Measurements from ENCODE around the gene GNPAT. TPM values are rescaled to one million over a fixed set of nuclear protein-coding genes. Genes with fewer than 3 reads are reported as not detected.

Gene GNPAT
- total RNA-seq, 1 donor from 2014 or later, result 32.5 TPM

DNA sequence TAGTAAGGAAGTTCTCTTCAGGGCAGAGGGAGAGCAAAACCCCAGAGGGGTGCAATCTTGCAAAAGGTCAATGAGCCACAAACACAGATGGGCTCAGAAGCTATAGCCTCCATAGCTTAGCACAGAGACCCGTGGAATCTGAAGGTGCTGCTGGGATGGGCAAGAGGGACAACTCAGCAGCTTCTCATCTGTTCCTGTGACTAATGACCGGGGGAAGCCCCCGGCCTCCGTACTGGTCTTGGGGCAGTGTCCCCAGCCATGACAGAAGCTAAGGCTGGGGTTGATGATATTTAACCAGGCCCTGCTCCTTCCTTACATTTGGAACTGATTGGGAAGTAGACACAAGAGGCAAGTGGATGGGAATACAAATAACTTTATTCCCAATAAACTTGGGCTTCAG lies 77.6 kb downstream of the GNPAT start:
- Mint-ChIP-seq H3K36me3 (ENCODE audit: low read depth, unreplicated experiment) (peaks cover 5% of the 10 kb centered on the region), H3K4me3 (ENCODE audit: unreplicated experiment) (no peak overlapping the region), H3K9me3 (ENCODE audit: unreplicated experiment) (peaks cover under 1% of the 10 kb centered on the region), H3K27me3 (ENCODE audit: low read depth, unreplicated experiment) (peaks cover 2% of the 10 kb centered on the region), H3K4me1 (ENCODE audit: low read depth, unreplicated experiment) (no peaks in the 10 kb centered on the region), H3K27ac (ENCODE audit: unreplicated experiment) (no peak overlapping the region)
- Histone ChIP-seq H3K27ac (ENCODE audit: low read depth, low read length) (no peak overlapping the region), H3K79me2 (ENCODE audit: insufficient read depth, low read length) (no peaks in the 10 kb centered on the region), H2AFZ (ENCODE audit: low read depth, low read length) (no peak overlapping the region), H3K4me1 (ENCODE audit: insufficient read depth, low read length) (peaks cover 3% of the 10 kb centered on the region), H3K9ac (ENCODE audit: low read length) (no peak overlapping the region), H3K27me3 (ENCODE audit: insufficient read depth, low read length) (no peaks in the 10 kb centered on the region), H3K9me3 (ENCODE audit: insufficient read depth, low read depth, low read length) (no peaks in the 10 kb centered on the region), H3K4me3 (ENCODE audit: insufficient read depth, low read depth, low read length) (no peak overlapping the region), H4K20me1 (ENCODE audit: insufficient read depth, low read length) (no peaks in the 10 kb centered on the region), H3K36me3 (ENCODE audit: insufficient read depth, low read length) (no peaks in the 10 kb centered on the region), H3K4me2 (ENCODE audit: low read length) (no peak overlapping the region)
- TF ChIP-seq, protein P1, sequence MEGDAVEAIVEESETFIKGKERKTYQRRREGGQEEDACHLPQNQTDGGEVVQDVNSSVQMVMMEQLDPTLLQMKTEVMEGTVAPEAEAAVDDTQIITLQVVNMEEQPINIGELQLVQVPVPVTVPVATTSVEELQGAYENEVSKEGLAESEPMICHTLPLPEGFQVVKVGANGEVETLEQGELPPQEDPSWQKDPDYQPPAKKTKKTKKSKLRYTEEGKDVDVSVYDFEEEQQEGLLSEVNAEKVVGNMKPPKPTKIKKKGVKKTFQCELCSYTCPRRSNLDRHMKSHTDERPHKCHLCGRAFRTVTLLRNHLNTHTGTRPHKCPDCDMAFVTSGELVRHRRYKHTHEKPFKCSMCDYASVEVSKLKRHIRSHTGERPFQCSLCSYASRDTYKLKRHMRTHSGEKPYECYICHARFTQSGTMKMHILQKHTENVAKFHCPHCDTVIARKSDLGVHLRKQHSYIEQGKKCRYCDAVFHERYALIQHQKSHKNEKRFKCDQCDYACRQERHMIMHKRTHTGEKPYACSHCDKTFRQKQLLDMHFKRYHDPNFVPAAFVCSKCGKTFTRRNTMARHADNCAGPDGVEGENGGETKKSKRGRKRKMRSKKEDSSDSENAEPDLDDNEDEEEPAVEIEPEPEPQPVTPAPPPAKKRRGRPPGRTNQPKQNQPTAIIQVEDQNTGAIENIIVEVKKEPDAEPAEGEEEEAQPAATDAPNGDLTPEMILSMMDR (IDR thresholded peaks at IDR 0.05; ENCODE audit: insufficient read depth, low read depth, low read length), result no peak
- no peak for TF ChIP-seq EZH2 (IDR thresholded peaks at IDR 0.05; ENCODE audit: insufficient read depth, low read length)
- no peak for DNase-seq (ENCODE audit: low read depth)
- no peak for FAIRE-seq

DNA sequence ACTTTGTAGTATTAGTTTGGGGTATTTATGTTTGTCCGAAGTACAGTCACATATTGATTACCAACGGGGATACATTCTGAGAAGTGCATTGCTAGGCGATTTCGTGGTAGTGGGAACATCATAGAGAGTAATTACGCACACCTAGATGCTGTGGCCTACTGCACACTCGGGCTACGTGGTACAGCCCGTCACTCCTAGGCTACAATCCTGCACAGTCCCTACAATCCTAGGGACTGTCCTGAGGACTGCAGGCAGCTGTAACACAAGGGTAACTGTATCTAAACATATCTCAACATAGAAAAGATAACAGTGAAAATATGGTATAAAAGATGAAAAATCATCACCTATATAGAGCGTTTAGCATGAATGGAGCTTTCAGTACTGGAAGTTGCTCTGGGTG lies 78.1 kb downstream of the GNPAT start:
- no peak overlapping the region for H3K27ac ChIP-seq (ENCODE audit: low read depth, low read length)
- no peak overlapping the region for H2AFZ ChIP-seq (ENCODE audit: low read depth, low read length)
- H3K9me3 ChIP-seq (ENCODE audit: insufficient read depth, low read depth, low read length), result no peaks in the 10 kb centered on the region
- H3K4me2 ChIP-seq (ENCODE audit: low read length), result no peak overlapping the region
- no peaks in the 10 kb centered on the region for H3K79me2 ChIP-seq (ENCODE audit: insufficient read depth, low read length)
- FAIRE-seq (no peak), DNase-seq (ENCODE audit: low read depth) (no peak)
- peaks cover 8% of the 10 kb centered on the region for H3K4me1 ChIP-seq (ENCODE audit: insufficient read depth, low read length)
- H3K4me3 ChIP-seq (ENCODE audit: insufficient read depth, low read depth, low read length), result no peak overlapping the region
- H3K27me3 ChIP-seq (ENCODE audit: insufficient read depth, low read length), result no peaks in the 10 kb centered on the region
- TF ChIP-seq, protein P1 (IDR thresholded peaks at IDR 0.05; ENCODE audit: insufficient read depth, low read depth, low read length), result no peak
- no peak for TF ChIP-seq EZH2 (IDR thresholded peaks at IDR 0.05; ENCODE audit: insufficient read depth, low read length)
- Mint-ChIP-seq H3K4me1 (ENCODE audit: low read depth, unreplicated experiment) (no peaks in the 10 kb centered on the region), H3K27ac (ENCODE audit: unreplicated experiment) (no peak overlapping the region), H3K9me3 (ENCODE audit: unreplicated experiment) (no peaks in the 10 kb centered on the region), H3K36me3 (ENCODE audit: low read depth, unreplicated experiment) (peaks cover 5% of the 10 kb centered on the region), H3K4me3 (ENCODE audit: unreplicated experiment) (no peak overlapping the region), H3K27me3 (ENCODE audit: low read depth, unreplicated experiment) (peaks cover 2% of the 10 kb centered on the region)
- H3K9ac ChIP-seq (ENCODE audit: low read length), result no peak overlapping the region
- H3K36me3 ChIP-seq (ENCODE audit: insufficient read depth, low read length), result no peaks in the 10 kb centered on the region
- no peaks in the 10 kb centered on the region for H4K20me1 ChIP-seq (ENCODE audit: insufficient read depth, low read length)

DNA sequence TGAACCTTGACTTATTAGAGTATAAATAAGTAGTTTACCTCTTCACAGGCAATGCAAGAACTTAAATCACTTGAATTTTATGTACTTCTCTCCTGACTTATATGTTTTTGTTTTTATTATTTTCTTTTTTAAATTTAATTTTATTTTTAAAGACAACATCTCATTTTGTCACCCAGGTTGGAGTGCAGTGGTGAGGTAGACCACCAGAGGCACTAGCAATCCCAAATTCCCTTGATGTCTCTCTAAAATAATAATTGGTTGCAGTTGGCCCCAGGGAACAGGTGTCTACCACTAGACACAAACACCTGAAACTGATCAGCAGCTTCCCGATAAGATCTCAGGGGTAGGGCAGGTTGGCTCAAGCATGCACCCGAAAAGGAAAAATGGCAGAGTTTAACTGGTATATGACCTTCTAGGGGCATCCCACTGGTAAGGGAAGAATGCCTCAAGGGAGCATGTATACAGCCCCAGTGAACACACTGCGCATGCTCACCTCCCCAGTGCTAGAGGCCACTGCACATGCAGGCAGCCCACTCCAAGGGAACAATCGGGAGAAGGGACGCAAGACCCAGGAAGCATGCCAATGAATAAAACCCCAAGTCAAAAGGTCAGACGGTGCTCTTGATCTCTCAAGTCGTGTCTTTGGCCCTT lies 82.0 kb downstream of the GNPAT start:
- FAIRE-seq, result no peak
- no peaks in the 10 kb centered on the region for H3K36me3 ChIP-seq (ENCODE audit: insufficient read depth, low read length)
- TF ChIP-seq, protein P1 (IDR thresholded peaks at IDR 0.05; ENCODE audit: insufficient read depth, low read depth, low read length), result no peak
- TF ChIP-seq EZH2 (IDR thresholded peaks at IDR 0.05; ENCODE audit: insufficient read depth, low read length), result no peak
- Mint-ChIP-seq H3K9me3 (ENCODE audit: unreplicated experiment) (no peaks in the 10 kb centered on the region), H3K36me3 (ENCODE audit: low read depth, unreplicated experiment) (no peaks in the 10 kb centered on the region), H3K27ac (ENCODE audit: unreplicated experiment) (no peak overlapping the region), H3K4me1 (ENCODE audit: low read depth, unreplicated experiment) (no peaks in the 10 kb centered on the region), H3K4me3 (ENCODE audit: unreplicated experiment) (no peak overlapping the region), H3K27me3 (ENCODE audit: low read depth, unreplicated experiment) (no peaks in the 10 kb centered on the region)
- H3K9ac ChIP-seq (ENCODE audit: low read length), result no peak overlapping the region
- no peak overlapping the region for H3K4me3 ChIP-seq (ENCODE audit: insufficient read depth, low read depth, low read length)
- H3K9me3 ChIP-seq (ENCODE audit: insufficient read depth, low read depth, low read length), result no peaks in the 10 kb centered on the region
- H2AFZ ChIP-seq (ENCODE audit: low read depth, low read length), result no peak overlapping the region
- H3K4me1 ChIP-seq (ENCODE audit: insufficient read depth, low read length), result peaks cover 8% of the 10 kb centered on the region
- H3K79me2 ChIP-seq (ENCODE audit: insufficient read depth, low read length), result no peaks in the 10 kb centered on the region
- no peak overlapping the region for H3K27ac ChIP-seq (ENCODE audit: low read depth, low read length)
- no peak overlapping the region for H3K4me2 ChIP-seq (ENCODE audit: low read length)
- H3K27me3 ChIP-seq (ENCODE audit: insufficient read depth, low read length), result no peaks in the 10 kb centered on the region
- DNase-seq (ENCODE audit: low read depth), result no peak
- no peaks in the 10 kb centered on the region for H4K20me1 ChIP-seq (ENCODE audit: insufficient read depth, low read length)
